IPS-18c (cell line): Measurements from ENCODE around the gene STYXL1.

ENCODE experiments used
- H3K4me3 ChIP-seq: 2 replicates; pipeline ENCODE4 v1.7.0; 2013; ENCODE audit warnings: low read depth, mild to moderate bottlenecking, low read length, moderate library complexity; ENCODE audit not compliant: insufficient read depth
- H3K9me3 ChIP-seq: one replicate; pipeline ENCODE4 v1.6.1; 2013; ENCODE audit warnings: mild to moderate bottlenecking, low read length, moderate library complexity; ENCODE audit not compliant: control insufficient read depth, insufficient read depth

STYXL1 gene

GRCh38 chr7:75957021-75957736 lies 90.6 kb downstream of the STYXL1 start:
- Histone ChIP-seq H3K4me3 (no peak overlapping the region), H3K9me3 (no peaks in the 10 kb centered on the region)

DNA sequence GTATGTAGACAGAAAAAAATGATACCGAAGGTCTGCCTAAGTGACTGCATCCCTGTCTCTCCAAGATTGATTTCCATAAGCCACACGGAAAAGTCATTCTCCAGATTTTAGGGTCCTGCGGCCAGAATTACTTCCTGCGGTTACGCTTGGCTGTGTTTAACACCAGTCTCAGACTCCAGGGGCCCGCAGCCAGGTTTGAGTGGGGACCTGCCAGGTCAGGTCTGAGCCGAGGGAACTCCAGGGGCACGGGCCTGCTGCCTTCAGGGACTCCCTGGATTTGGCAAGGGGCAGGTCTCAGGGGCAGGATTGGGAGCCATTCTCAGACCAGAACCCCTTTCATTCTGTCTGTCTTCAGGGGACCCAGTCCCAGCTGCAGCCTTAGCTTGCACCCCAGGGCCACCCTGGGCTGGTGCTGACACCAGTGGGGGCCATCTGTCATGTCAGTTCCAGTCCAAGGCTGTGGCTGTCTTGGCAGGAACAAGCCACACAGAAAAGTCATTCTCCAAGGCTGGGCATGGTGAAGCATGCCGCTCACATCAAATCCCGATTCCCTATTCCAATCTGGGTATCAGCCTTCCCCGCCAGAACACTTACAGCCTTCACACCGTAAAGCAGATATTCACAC lies 92.4 kb downstream of the STYXL1 start:
- Histone ChIP-seq H3K4me3 (no peak overlapping the region), H3K9me3 (no peaks in the 10 kb centered on the region)

- no peaks in the 10 kb centered on the region for H3K9me3 ChIP-seq
- H3K4me3 ChIP-seq: no peak overlapping the region
These were observed 93.9 kb downstream of the STYXL1 start for GRCh38 chr7:75953931-75954330.

GRCh38 chr7:75953431-75953830 lies 94.4 kb downstream of the STYXL1 start:
- Histone ChIP-seq H3K9me3 (no peaks in the 10 kb centered on the region), H3K4me3 (no peak overlapping the region)

GRCh38 chr7:75951506-75951905 lies 96.3 kb downstream of the STYXL1 start:
- no peaks in the 10 kb centered on the region for H3K9me3 ChIP-seq

DNA sequence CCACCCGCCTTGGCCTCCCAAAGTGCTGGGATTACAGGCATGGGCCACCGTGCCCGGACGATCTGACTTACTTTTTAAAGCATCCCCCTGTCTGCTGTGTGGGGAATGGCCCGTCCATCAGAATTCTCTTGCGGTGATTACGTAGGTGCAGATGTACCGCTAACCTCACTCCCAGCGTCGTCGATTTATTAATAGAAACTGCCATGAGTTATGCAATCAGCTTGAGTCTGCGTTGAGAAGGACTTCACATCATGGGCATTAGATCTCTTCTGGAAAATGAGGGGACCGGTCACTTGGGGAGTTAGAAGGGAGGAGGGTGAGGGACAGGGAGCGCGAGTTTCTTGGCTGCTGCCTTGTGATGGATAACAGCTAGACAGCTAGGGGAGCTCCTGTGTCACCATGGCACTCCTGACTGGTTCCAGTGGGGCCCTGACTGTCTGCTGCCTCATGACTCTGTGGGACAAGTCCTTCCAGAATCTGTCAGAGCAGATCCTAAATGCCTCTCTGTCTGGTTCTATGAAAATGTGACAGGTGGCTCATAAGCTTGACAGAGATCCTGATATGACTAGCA lies 97.6 kb downstream of the STYXL1 start:
- Histone ChIP-seq H3K4me3 (no peak overlapping the region), H3K9me3 (no peaks in the 10 kb centered on the region)

More at GRCh38 chr7:75951506-75951905, 96.3 kb downstream of the STYXL1 start:
- H3K4me3 ChIP-seq: no peak overlapping the region

- H3K9me3 ChIP-seq: no peaks in the 10 kb centered on the region
- H3K4me3 ChIP-seq: no peak overlapping the region
These were observed 99.6 kb downstream of the STYXL1 start for GRCh38 chr7:75948179-75948578.
